HEK293T (cell line): Measurements from ENCODE around the gene ZNF536.

ENCODE experiments used
- CTCF ChIA-PET: fragments of 350-600 bp; formaldehyde crosslinking; extraction: SDS; loops from one replicate; lab custom pipeline; 2021; ENCODE audit warnings: antibody characterized with exemption, inconsistent platforms; lab: Yijun Ruan, JAX
- POLR2A ChIA-PET: fragments of 350-600 bp; formaldehyde crosslinking; extraction: SDS; loops from one replicate; lab custom pipeline; 2020; ENCODE audit warnings: antibody characterized with exemption, inconsistent platforms; lab: Yijun Ruan, JAX
- DNase-seq: peaks from one replicate; pipeline ENCODE4 v3.0.0; 2012; ENCODE audit warnings: mixed read lengths; ENCODE audit errors: extremely low spot score
- ARNT ChIP-seq: fragments of 450-650 bp; IDR thresholded peaks from 2 replicates; pipeline ENCODE4 v1.6.1; 2017; ENCODE audit warnings: mild to moderate bottlenecking
- BHLHE40 ChIP-seq: fragments of 450-650 bp; IDR thresholded peaks from 2 replicates; pipeline ENCODE4 v1.6.1; 2016; ENCODE audit warnings: mild to moderate bottlenecking, moderate library complexity, borderline replicate concordance
- CTBP1 ChIP-seq: fragments of 450-650 bp; IDR thresholded peaks from 2 replicates; pipeline ENCODE4 v1.6.1; 2016; ENCODE audit warnings: borderline replicate concordance
- ELF4 ChIP-seq: fragments of 450-650 bp; IDR thresholded peaks from 2 replicates; pipeline ENCODE4 v1.6.1; 2017; ENCODE audit warnings: antibody characterized with exemption
- FOXA1 ChIP-seq: fragments of 450-650 bp; IDR thresholded peaks from 2 replicates; pipeline ENCODE4 v1.6.1; 2016; ENCODE audit warnings: mild to moderate bottlenecking
- FOXK2 ChIP-seq: fragments of 450-650 bp; IDR thresholded peaks from 2 replicates; pipeline ENCODE4 v1.6.1; 2016; ENCODE audit warnings: mild to moderate bottlenecking
- FOXM1 ChIP-seq: fragments of 450-650 bp; IDR thresholded peaks from 2 replicates; pipeline ENCODE4 v1.6.1; 2017; ENCODE audit warnings: mild to moderate bottlenecking, borderline replicate concordance
- HDGF ChIP-seq: fragments of 450-650 bp; IDR thresholded peaks from 2 replicates; pipeline ENCODE4 v1.6.1; 2017; ENCODE audit warnings: antibody characterized with exemption, borderline replicate concordance
- L3MBTL2 ChIP-seq: fragments of 450-650 bp; conservative IDR thresholded peaks from 2 replicates; pipeline ENCODE4 v1.6.1; 2016; ENCODE audit warnings: mild to moderate bottlenecking
- LEF1 ChIP-seq: fragments of 450-650 bp; IDR thresholded peaks from 2 replicates; pipeline ENCODE4 v1.6.1; 2017; ENCODE audit warnings: mild to moderate bottlenecking, borderline replicate concordance
- NFRKB ChIP-seq: fragments of 450-650 bp; IDR thresholded peaks from 2 replicates; pipeline ENCODE4 v1.6.1; 2016; ENCODE audit warnings: mild to moderate bottlenecking, moderate library complexity
- PKNOX1 ChIP-seq: fragments of 450-650 bp; IDR thresholded peaks from 2 replicates; pipeline ENCODE4 v1.6.1; 2016
- SP1 ChIP-seq: fragments of 450-650 bp; IDR thresholded peaks from 2 replicates; pipeline ENCODE4 v1.6.1; 2017
- SUZ12 ChIP-seq: fragments of 450-650 bp; IDR thresholded peaks from 2 replicates; pipeline ENCODE4 v1.6.1; 2016; ENCODE audit warnings: mild to moderate bottlenecking
- TARDBP ChIP-seq: fragments of 450-650 bp; IDR thresholded peaks from 2 replicates; pipeline ENCODE4 v1.6.1; 2016
- ZNF384 ChIP-seq: fragments of 450-650 bp; IDR thresholded peaks from 2 replicates; pipeline ENCODE4 v1.6.1; 2016

The ZNF536 gene

GRCh38 chr19:30386551-30387143 lies 14.5 kb downstream of the ZNF536 start:
- TF ChIP-seq CTBP1 (no peak), PKNOX1 (no peak), NFRKB (no peak), HDGF (no peak), FOXM1 (no peak), SUZ12 (no peak), L3MBTL2 (no peak), ELF4 (no peak), ARNT (no peak), FOXK2 (no peak), SP1 (no peak), ZNF384 (no peak), FOXA1 (no peak), BHLHE40 (no peak), LEF1 (no peak), TARDBP (no peak)
- DNase-seq = no peak
- ChIA-PET POLR2A (no interaction called here), CTCF (no interaction called here)

GRCh38 chr19:30387311-30388115 lies 15.3 kb downstream of the ZNF536 start:
- ChIA-PET CTCF (no interaction called here), POLR2A (no interaction called here)
- TF ChIP-seq SUZ12 = no peak
- no peak for TF ChIP-seq L3MBTL2
- no peak for TF ChIP-seq PKNOX1
- no peak for TF ChIP-seq TARDBP
- TF ChIP-seq CTBP1 = no peak
- no peak for TF ChIP-seq NFRKB
- DNase-seq = no peak

- CTCF ChIA-PET = no interaction called here
- POLR2A ChIA-PET = no interaction called here
- no peak for TF ChIP-seq TARDBP
- no peak for TF ChIP-seq HDGF
- TF ChIP-seq PKNOX1 = no peak
- no peak for TF ChIP-seq ELF4
- no peak for TF ChIP-seq CTBP1
- DNase-seq = no peak
Observed at GRCh38 chr19:30388327-30388726, 16.1 kb downstream of the ZNF536 start.

GRCh38 chr19:30388819-30389218 lies 16.6 kb downstream of the ZNF536 start:
- TF ChIP-seq BHLHE40 (no peak), L3MBTL2 (no peak), TARDBP (no peak), CTBP1 (no peak), PKNOX1 (no peak), FOXA1 (no peak), SUZ12 (no peak), FOXK2 (no peak)
- ChIA-PET POLR2A (no interaction called here), CTCF (no interaction called here)
- DNase-seq = no peak

GRCh38 chr19:30390356-30390988 lies 18.3 kb downstream of the ZNF536 start:
- POLR2A ChIA-PET = no interaction called here
- TF ChIP-seq LEF1 (no peak), PKNOX1 (no peak), ARNT (no peak), HDGF (no peak), SP1 (no peak), NFRKB (no peak), L3MBTL2 (no peak), FOXA1 (no peak), TARDBP (no peak), BHLHE40 (no peak), CTBP1 (no peak), ELF4 (no peak), FOXM1 (no peak), SUZ12 (no peak), FOXK2 (no peak), ZNF384 (no peak)
- CTCF ChIA-PET = no interaction called here
- DNase-seq = no peak
